GM12878 (cell line): ENCODE measurements around the gene LMTK2. TPM values are rescaled to one million over a fixed set of nuclear protein-coding genes. Genes with fewer than 3 reads are reported as not detected.

Experiments used
- ATAC-seq: fragments of 200-7000 bp; cut with Tn5 transposase; 3 replicates; pipeline ENCODE4 v1.9.1; 2020; ENCODE audit warnings: mild to moderate bottlenecking, moderate library complexity
- BruUV-seq: library from RNA; stranded (reverse); fragments of 400-500 nt; replicated peaks from 2 replicates; lab custom pipeline; 2021; lab: Mats Ljungman, UMichigan
- CTCF ChIA-PET: fragments of 300-600 bp; sonication (Branson Sonifier 250); formaldehyde crosslinking; extraction: SDS; loops from one replicate; lab custom pipeline; 2021; ENCODE audit warnings: inconsistent platforms; lab: Yijun Ruan, JAX
- POLR2A ChIA-PET: fragments of 350-600 bp; formaldehyde crosslinking; extraction: SDS; loops from one replicate; lab custom pipeline; 2021; ENCODE audit warnings: inconsistent platforms; lab: Charles Lee
- RAD21 ChIA-PET: fragments of 300-600 bp; sonication (Branson Sonifier 250); formaldehyde crosslinking; loops from one replicate; lab custom pipeline; 2023; ENCODE audit warnings: antibody characterized with exemption; ENCODE audit not compliant: unreplicated experiment; lab: Charles Lee
- SMC1A ChIA-PET: fragments of 300-600 bp; sonication (Branson Sonifier 250); formaldehyde crosslinking; loops from one replicate; lab custom pipeline; 2023; ENCODE audit not compliant: unreplicated experiment, uncharacterized antibody; lab: Charles Lee
- DNase-seq: peaks from one replicate; pipeline ENCODE4 v3.0.0-alpha.2; 2011; ENCODE audit warnings: low read depth, low spot score
- FAIRE-seq: peaks from 3 replicates; lab custom pipeline; 2011; peaks lifted over from hg19 to GRCh38; lab: Jason Lieb, UNC
- H2AFZ ChIP-seq: 2 replicates; pipeline ENCODE4 v1.6.0; 2011; ENCODE audit warnings: low read depth, low read length, control low read depth; ENCODE audit not compliant: control insufficient read depth
- H3K27ac ChIP-seq: 2 replicates; pipeline ENCODE4 v1.5.1; 2011; ENCODE audit warnings: control low read depth; ENCODE audit not compliant: control insufficient read depth, insufficient read depth
- H3K27me3 ChIP-seq, 2 experiments: replicated peaks in 1 of 2; 2 replicates each; pipeline versions ENCODE4 v1.6.0 to v1.6.1; 2011; ENCODE audit warnings: low read length in 1 of 2; ENCODE audit not compliant: control insufficient read depth in 2 of 2, insufficient read depth in 2 of 2
- H3K36me3 ChIP-seq, 2 experiments: 2 replicates each; pipeline ENCODE4 v1.5.1; 2011; ENCODE audit warnings: low read length in 1 of 2; ENCODE audit not compliant: control insufficient read depth in 2 of 2, insufficient read depth in 2 of 2
- H3K4me1 ChIP-seq: 2 replicates; pipeline ENCODE4 v1.6.1; 2011; ENCODE audit warnings: mild to moderate bottlenecking, low read length, moderate library complexity, mixed read lengths; ENCODE audit not compliant: control insufficient read depth, insufficient read depth
- H3K4me2 ChIP-seq: 2 replicates; pipeline ENCODE4 v1.6.0; 2011; ENCODE audit warnings: control low read depth; ENCODE audit not compliant: control insufficient read depth, insufficient read depth
- H3K4me3 ChIP-seq: fragments of 200-600 bp; sonication (generic); 2 replicates; pipeline ENCODE4 v1.5.1; 2016
- H3K79me2 ChIP-seq: 2 replicates; pipeline ENCODE4 v1.6.0; 2011; ENCODE audit warnings: low read length; ENCODE audit not compliant: control insufficient read depth, insufficient read depth
- H3K9ac ChIP-seq: 2 replicates; pipeline ENCODE4 v1.8.0; 2011; ENCODE audit warnings: low read length, control low read depth, mixed read lengths; ENCODE audit not compliant: control insufficient read depth, insufficient read depth
- H3K9me3 ChIP-seq: replicated peaks from 3 replicates; pipeline ENCODE4 v1.5.1; 2011; ENCODE audit warnings: mild to moderate bottlenecking, low read length; ENCODE audit not compliant: control insufficient read depth, insufficient read depth
- H4K20me1 ChIP-seq: 2 replicates; pipeline ENCODE4 v1.6.0; 2011; ENCODE audit not compliant: control insufficient read depth, insufficient read depth
- BMI1 ChIP-seq: fragments of 450-650 bp; IDR thresholded peaks from 2 replicates; pipeline ENCODE4 v1.6.1; 2016; ENCODE audit warnings: mild to moderate bottlenecking, moderate library complexity, borderline replicate concordance
- CBX5 ChIP-seq: sonication (generic); IDR thresholded peaks from 2 replicates; pipeline ENCODE4 v1.6.1; 2016; ENCODE audit warnings: low read depth, moderate library complexity, mild to moderate bottlenecking, inconsistent platforms
- CREB1 ChIP-seq: IDR thresholded peaks from 2 replicates; pipeline ENCODE4 v1.6.1; 2012; ENCODE audit warnings: low read depth, mild to moderate bottlenecking, inconsistent platforms
- FOXK2 ChIP-seq: fragments of 450-650 bp; IDR thresholded peaks from 2 replicates; pipeline ENCODE4 v1.6.1; 2017; ENCODE audit warnings: mild to moderate bottlenecking, moderate library complexity
- GABPA ChIP-seq: IDR thresholded peaks from 2 replicates; pipeline ENCODE4 v1.6.1; 2014; ENCODE audit warnings: antibody characterized with exemption, low read depth, mild to moderate bottlenecking, inconsistent platforms
- POLR2A ChIP-seq: IDR thresholded peaks from 2 replicates; pipeline ENCODE4 v1.6.1; 2011; ENCODE audit warnings: low read depth, mild to moderate bottlenecking, low read length
- RAD21 ChIP-seq: IDR thresholded peaks from 2 replicates; pipeline ENCODE4 v1.6.1; 2011; ENCODE audit warnings: mild to moderate bottlenecking, low read depth, low read length, moderate library complexity; ENCODE audit not compliant: insufficient read depth
- REST ChIP-seq: IDR thresholded peaks from 2 replicates; pipeline ENCODE4 v1.6.1; 2012; ENCODE audit warnings: mild to moderate bottlenecking, low read depth, low read length
- ZNF274 ChIP-seq: IDR thresholded peaks from one replicate; pipeline ENCODE4 v1.8.0; 2011; ENCODE audit not compliant: insufficient read length, insufficient read depth
- ZNF687 ChIP-seq: fragments of 450-650 bp; IDR thresholded peaks from 2 replicates; pipeline ENCODE4 v1.6.1; 2017; ENCODE audit warnings: mild to moderate bottlenecking, moderate library complexity
- WGBS: methylation state at CpG from one replicate; pipeline ENCODE4 v1.1.6; 2016; ENCODE audit warnings: low lambda C conversion rate; ENCODE audit not compliant: insufficient replicate concordance, insufficient coverage; ENCODE audit errors: missing lambda C conversion rate; 5-methylcytosine and 5-hydroxymethylcytosine counted together
- in situ Hi-C: fragments of 300-500 bp; cut with MboI; formaldehyde crosslinking; loops from 9 replicates; pipeline ENCODE4 v1.14.3; 2018; ENCODE audit warnings: mixed read lengths
- intact Hi-C: fragments of 100-400 bp; cut with micrococcal nuclease; formaldehyde crosslinking; loops from one replicate; pipeline ENCODE4 v1.14.2; 2022; ENCODE audit not compliant: unreplicated experiment
- polyA plus RNA-seq, 11 experiments: library from polyadenylated mRNA; depleted of rRNA in 4 of 11; unstranded in 6 of 11; stranded (reverse) in 5 of 11; fragments of >200 nt; fragmentation: Nextera tagmentation in 4 of 11; fragmentation: Illumina TruSeq in 1 of 11; extraction: Ambion mirVana in 4 of 11; extraction: Trizol in 1 of 11; gene quantifications; 1 replicate in 1 of 11; 2 replicates in 10 of 11; pipeline versions ENCODE4 v1.2.1 to v1.2.3, GENCODE V29; 2011 to 2016; ENCODE audit warnings: inconsistent platforms in 2 of 11, missing spikeins in 2 of 11, low read depth in 1 of 11
- total RNA-seq, 4 experiments: library from RNA; depleted of rRNA in 3 of 4; stranded (reverse); fragments of >200 nt in 3 of 4; fragmentation: Illumina TruSeq in 1 of 4; extraction: Trizol in 1 of 4; gene quantifications; 2 replicates each; pipeline versions ENCODE4 v1.2.1 to v1.2.3, GENCODE V29; 2013 to 2021
- TF ChIP-seq, protein P1 (sequence below), 3 experiments: IDR thresholded peaks in 2 of 3; conservative IDR thresholded peaks in 1 of 3; 2 replicates each; pipeline ENCODE4 v1.5.1; 2011; ENCODE audit warnings: low read depth in 3 of 3, low read length in 3 of 3, mild to moderate bottlenecking in 3 of 3, control low read depth in 2 of 3, moderate library complexity in 2 of 3, inconsistent platforms in 1 of 3, mixed read lengths in 1 of 3; ENCODE audit not compliant: control insufficient read depth in 2 of 3, insufficient read depth in 1 of 3; ENCODE audit errors: extremely low read depth in 1 of 3

LMTK2 gene
- total and polyA plus RNA-seq, 10 of the 15 experiments (the other 5 are each of a cell fraction or from before 2014, with no cell fraction given) = 0.68 to 8.7 (median 4.6) TPM

DNA sequence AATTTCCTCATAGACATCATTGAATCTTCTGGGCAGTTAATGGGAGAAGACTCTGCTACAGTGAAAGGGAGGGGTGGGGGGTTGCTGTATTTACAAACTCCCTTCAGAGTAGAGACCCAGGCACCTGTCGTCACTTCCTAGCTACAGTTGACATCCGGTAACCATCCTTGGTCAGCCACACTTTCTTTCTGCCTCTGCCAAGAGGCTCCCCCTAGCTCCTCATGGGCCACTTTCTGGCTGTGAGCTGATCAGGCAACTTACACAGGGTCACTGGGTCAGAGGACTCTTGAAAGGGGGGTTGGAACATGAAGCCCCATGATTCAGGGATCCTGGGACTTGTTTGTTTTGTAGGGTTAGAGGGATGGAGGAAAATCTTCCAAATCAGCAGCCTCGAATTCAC is 144.1 kb downstream of the LMTK2 start:
- 0% methylated on average over 3 of the region's 3 CpGs for WGBS

More for the DNA sequence above, 144.1 kb downstream of the LMTK2 start:
- peaks cover 10% of the 10 kb centered on the region for H3K79me2 ChIP-seq
- CTCF ChIA-PET = interaction anchor here (0.7 to 2.1 kb wide), 13 partner anchors 9 to 229 kb away, joined by 3 to 11 read pairs (median 5); partner anchors contain the start of genes BAIAP2L1 and LMTK2
- in situ Hi-C loops = no loop called here
- H3K9ac ChIP-seq = peak overlapping the region; percentile 63
- ATAC-seq = peak; percentile 32
- H2AFZ ChIP-seq = peak overlapping the region; percentile 95
- H3K36me3 ChIP-seq = no peaks in the 10 kb centered on the region
- peak; percentile 67 for TF ChIP-seq GABPA
- TF ChIP-seq POLR2A = peak; percentile 46; the same call in 1 of the 2 replicates
- no peak for TF ChIP-seq CBX5
- no peak for TF ChIP-seq BMI1
- no peak for TF ChIP-seq REST
- TF ChIP-seq, protein P1, sequence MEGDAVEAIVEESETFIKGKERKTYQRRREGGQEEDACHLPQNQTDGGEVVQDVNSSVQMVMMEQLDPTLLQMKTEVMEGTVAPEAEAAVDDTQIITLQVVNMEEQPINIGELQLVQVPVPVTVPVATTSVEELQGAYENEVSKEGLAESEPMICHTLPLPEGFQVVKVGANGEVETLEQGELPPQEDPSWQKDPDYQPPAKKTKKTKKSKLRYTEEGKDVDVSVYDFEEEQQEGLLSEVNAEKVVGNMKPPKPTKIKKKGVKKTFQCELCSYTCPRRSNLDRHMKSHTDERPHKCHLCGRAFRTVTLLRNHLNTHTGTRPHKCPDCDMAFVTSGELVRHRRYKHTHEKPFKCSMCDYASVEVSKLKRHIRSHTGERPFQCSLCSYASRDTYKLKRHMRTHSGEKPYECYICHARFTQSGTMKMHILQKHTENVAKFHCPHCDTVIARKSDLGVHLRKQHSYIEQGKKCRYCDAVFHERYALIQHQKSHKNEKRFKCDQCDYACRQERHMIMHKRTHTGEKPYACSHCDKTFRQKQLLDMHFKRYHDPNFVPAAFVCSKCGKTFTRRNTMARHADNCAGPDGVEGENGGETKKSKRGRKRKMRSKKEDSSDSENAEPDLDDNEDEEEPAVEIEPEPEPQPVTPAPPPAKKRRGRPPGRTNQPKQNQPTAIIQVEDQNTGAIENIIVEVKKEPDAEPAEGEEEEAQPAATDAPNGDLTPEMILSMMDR (IDR thresholded peaks at IDR 0.05 in 2 of 3, conservative IDR thresholded peaks at IDR 0.05 in 1 of 3; ENCODE audit: control insufficient read depth in 2 of 3, extremely low read depth in 1 of 3, insufficient read depth in 1 of 3, low read depth in 3 of 3, low read length in 3 of 3) = peak in 1 of 3 experiments; percentile 27; a peak in 1 of 6 replicates
- peak; percentile 41; the same call in 1 of the 2 replicates for TF ChIP-seq CREB1
- TF ChIP-seq ZNF274 = no peak
- TF ChIP-seq FOXK2 = no peak
- 0 out of 2 replicates have a peak, but pooled peaks have one; percentile 11 for TF ChIP-seq RAD21
- TF ChIP-seq ZNF687 = peak; percentile 44; the same call in 1 of the 2 replicates
- TF ChIP-seq, all 136 proteins: peak for 6
- BruUV-seq = TSS peak; percentile 77
- ChIA-PET POLR2A (interaction anchor here (0.7 to 1.3 kb wide), 3 partner anchors 11 to 154 kb away, joined by 3 to 5 read pairs (median 3); no protein-coding TSS in a partner anchor), SMC1A (interaction anchor here (0.6 to 2.4 kb wide), 11 partner anchors 10 to 230 kb away, joined by 3 to 9 read pairs (median 4); partner anchors contain the start of gene BAIAP2L1), RAD21 (interaction anchor here (0.7 to 3.7 kb wide), 11 partner anchors 32 to 229 kb away, joined by 3 to 19 read pairs (median 5); partner anchors contain the start of gene BAIAP2L1)
- Histone ChIP-seq H3K27me3 (no peaks in the 10 kb centered on the region), H3K27ac (peak overlapping the region; percentile 59), H3K4me2 (peak overlapping the region; percentile 84), H3K9me3 (no peaks in the 10 kb centered on the region), H3K4me3 (peak overlapping the region; percentile 83), H3K4me1 (peaks cover 10% of the 10 kb centered on the region), H4K20me1 (no peaks in the 10 kb centered on the region)
- intact Hi-C loops = no loop called here
- DNase-seq = no peak
- FAIRE-seq = peak; percentile 23
